H1 (cell line): ENCODE results near the gene PIK3R6. TPM values are rescaled to one million over a fixed set of nuclear protein-coding genes. Genes with fewer than 3 reads are reported as not detected.

Source experiments
- CTCF ChIA-PET: fragments of 300-600 bp; sonication (Branson Sonifier 250); formaldehyde crosslinking; loops from one replicate; lab custom pipeline; 2021; ENCODE audit not compliant: partially characterized antibody; lab: Charles Lee
- POLR2A ChIA-PET: fragments of 300-600 bp; sonication (Branson Sonifier 250); formaldehyde crosslinking; loops from one replicate; lab custom pipeline; 2021; ENCODE audit warnings: inconsistent platforms; ENCODE audit not compliant: partially characterized antibody; lab: Charles Lee
- DNase-seq, 2 experiments: peaks; one replicate each; pipeline versions ENCODE4 v3.0.0 to v3.0.0-alpha.2; 2010 to 2022; ENCODE audit warnings: low spot score in 2 of 2, low read depth in 1 of 2, mixed read lengths in 1 of 2
- FAIRE-seq: peaks from 2 replicates; lab custom pipeline; 2011; peaks lifted over from hg19 to GRCh38; lab: Jason Lieb, UNC
- H2AFZ ChIP-seq: 2 replicates; pipeline ENCODE4 v1.8.1; 2012; ENCODE audit warnings: low read length, inconsistent platforms
- H2AK5ac ChIP-seq: 2 replicates; pipeline ENCODE4 v1.6.1; 2013; ENCODE audit warnings: low read depth, low read length
- H2BK120ac ChIP-seq: replicated peaks from 2 replicates; pipeline ENCODE3; 2013; ENCODE audit warnings: low read depth, low read length, inconsistent platforms
- H2BK12ac ChIP-seq: 2 replicates; pipeline ENCODE4 v1.6.1; 2013; ENCODE audit warnings: low read depth, low read length
- H2BK15ac ChIP-seq: 2 replicates; pipeline ENCODE4 v1.6.1; 2013; ENCODE audit warnings: low read length
- H2BK20ac ChIP-seq: 2 replicates; pipeline ENCODE4 v1.6.1; 2013; ENCODE audit warnings: low read length
- H2BK5ac ChIP-seq: 2 replicates; pipeline ENCODE4 v1.6.1; 2013; ENCODE audit warnings: low read depth, low read length
- H3K14ac ChIP-seq: 2 replicates; pipeline ENCODE4 v1.6.1; 2013; ENCODE audit warnings: inconsistent platforms; ENCODE audit not compliant: insufficient read length
- H3K18ac ChIP-seq: 2 replicates; pipeline ENCODE4 v1.6.1; 2013; ENCODE audit warnings: low read length; ENCODE audit errors: extremely low read depth
- H3K23ac ChIP-seq: 2 replicates; pipeline ENCODE4 v1.6.1; 2013; ENCODE audit warnings: inconsistent platforms; ENCODE audit not compliant: insufficient read length
- H3K23me2 ChIP-seq: 2 replicates; pipeline ENCODE4 v1.6.1; 2013; ENCODE audit warnings: low read depth, low read length
- H3K27ac ChIP-seq: 2 replicates; pipeline ENCODE4 v1.6.1; 2011; ENCODE audit warnings: low read depth, low read length, inconsistent platforms
- H3K27me3 ChIP-seq, 4 experiments: replicated peaks in 1 of 4; 1 replicate in 1 of 4; 2 replicates in 3 of 4; pipeline versions ENCODE4 v1.6.1 to v1.8.1; 2011 to 2013; ENCODE audit warnings: low read length in 3 of 4, mild to moderate bottlenecking in 3 of 4, inconsistent platforms in 2 of 4, mixed read lengths in 2 of 4, moderate library complexity in 1 of 4; ENCODE audit not compliant: control insufficient read depth in 3 of 4, insufficient read depth in 3 of 4; ENCODE audit errors: extremely low read depth in 1 of 4
- H3K36me3 ChIP-seq, 4 experiments: 2 replicates each; pipeline versions ENCODE4 v1.6.1 to v1.8.1; 2011 to 2013; ENCODE audit warnings: mild to moderate bottlenecking in 4 of 4, low read length in 3 of 4, moderate library complexity in 2 of 4, control low read depth in 1 of 4, inconsistent platforms in 1 of 4; ENCODE audit not compliant: insufficient read depth in 4 of 4, control insufficient read depth in 2 of 4
- H3K4ac ChIP-seq: replicated peaks from 2 replicates; pipeline ENCODE3; 2013; ENCODE audit warnings: low read length, low read depth, mixed read lengths, inconsistent platforms; ENCODE audit not compliant: insufficient read length
- H3K4me1 ChIP-seq, 4 experiments: replicated peaks in 1 of 4; 1 replicate in 1 of 4; 2 replicates in 3 of 4; pipeline versions ENCODE4 v1.6.1 to v1.8.1; 2011 to 2013; ENCODE audit warnings: low read length in 3 of 4, inconsistent platforms in 2 of 4, mixed read lengths in 1 of 4; ENCODE audit not compliant: insufficient read depth in 4 of 4, control insufficient read depth in 3 of 4
- H3K4me2 ChIP-seq, 2 experiments: 2 replicates each; pipeline versions ENCODE4 v1.6.1 to v1.8.1; 2011 to 2013; ENCODE audit warnings: low read depth in 2 of 2, low read length in 2 of 2, control low read depth in 1 of 2, inconsistent platforms in 1 of 2, mild to moderate bottlenecking in 1 of 2; ENCODE audit not compliant: insufficient read depth in 1 of 2
- H3K4me3 ChIP-seq, 4 experiments: fragments of 200-600, 300-600 bp in 1 of 4; sonication (generic), shearing (Covaris generic), sonication (Bioruptor Twin) in 1 of 4; 2 replicates each; pipeline versions ENCODE4 v1.5.1 to v1.8.1; 2011 to 2016; ENCODE audit warnings: low read length in 4 of 4, low read depth in 3 of 4, control low read depth in 2 of 4, inconsistent platforms in 2 of 4, mild to moderate bottlenecking in 2 of 4, mixed read lengths in 1 of 4, moderate library complexity in 1 of 4; ENCODE audit not compliant: insufficient read depth in 2 of 4; ENCODE audit errors: extremely low read depth in 1 of 4
- H3K56ac ChIP-seq: replicated peaks from 2 replicates; pipeline ENCODE3; 2013; ENCODE audit warnings: low read depth, mild to moderate bottlenecking, mixed read lengths, low read length, inconsistent platforms; ENCODE audit not compliant: insufficient read length
- H3K79me1 ChIP-seq: 2 replicates; pipeline ENCODE4 v1.6.1; 2013; ENCODE audit warnings: low read depth, low read length, control low read depth
- H3K79me2 ChIP-seq, 2 experiments: 2 replicates each; pipeline versions ENCODE4 v1.6.1 to v1.8.1; 2012 to 2013; ENCODE audit warnings: low read length in 2 of 2, mild to moderate bottlenecking in 2 of 2, inconsistent platforms in 1 of 2; ENCODE audit not compliant: insufficient read depth in 2 of 2, control insufficient read depth in 1 of 2
- H3K9ac ChIP-seq, 4 experiments: replicated peaks in 1 of 4; 1 replicate in 1 of 4; 2 replicates in 3 of 4; pipeline versions ENCODE4 v1.6.1 to v1.8.1; 2011 to 2013; ENCODE audit warnings: low read depth in 3 of 4, low read length in 3 of 4, control low read depth in 2 of 4, mild to moderate bottlenecking in 2 of 4, moderate library complexity in 2 of 4, inconsistent platforms in 1 of 4; ENCODE audit errors: extremely low read depth in 1 of 4
- H3K9me3 ChIP-seq, 2 experiments: 2 replicates each; pipeline versions ENCODE4 v1.6.1 to v1.8.1; 2012 to 2013; ENCODE audit warnings: mild to moderate bottlenecking in 2 of 2, moderate library complexity in 2 of 2, control low read depth in 1 of 2, inconsistent platforms in 1 of 2, low read depth in 1 of 2, low read length in 1 of 2, mixed read lengths in 1 of 2; ENCODE audit not compliant: insufficient read depth in 2 of 2
- H4K20me1 ChIP-seq, 2 experiments: replicated peaks in 1 of 2; 2 replicates each; pipeline versions ENCODE3 to v1.8.1; 2011 to 2013; ENCODE audit warnings: inconsistent platforms in 2 of 2, low read length in 2 of 2, mild to moderate bottlenecking in 1 of 2; ENCODE audit not compliant: insufficient read depth in 2 of 2, control insufficient read depth in 1 of 2
- H4K5ac ChIP-seq: 2 replicates; pipeline ENCODE4 v1.6.1; 2013; ENCODE audit warnings: low read length, low read depth, mixed read lengths, inconsistent platforms; ENCODE audit not compliant: insufficient read length
- H4K8ac ChIP-seq: 2 replicates; pipeline ENCODE4 v1.8.0; 2013; ENCODE audit warnings: mild to moderate bottlenecking, moderate library complexity, low read length, inconsistent platforms; ENCODE audit not compliant: insufficient read depth; ENCODE audit errors: extremely low read depth
- H4K91ac ChIP-seq: replicated peaks from 2 replicates; pipeline ENCODE3; 2013; ENCODE audit warnings: low read length, mixed read lengths, inconsistent platforms; ENCODE audit not compliant: insufficient read length
- ASH2L ChIP-seq: fragments of 200-600, 300-600 bp; sonication (generic); IDR thresholded peaks from one replicate; pipeline ENCODE4 v1.7.1; 2017; ENCODE audit warnings: low read length
- ATF2 ChIP-seq: IDR thresholded peaks from 2 replicates; pipeline ENCODE4 v1.6.1; 2012; ENCODE audit warnings: low read length, inconsistent platforms
- BRCA1 ChIP-seq: IDR thresholded peaks from 2 replicates; pipeline ENCODE4 v1.6.1; 2012; ENCODE audit warnings: low read depth, low read length, improper control_type of control experiment
- CHD2 ChIP-seq: IDR thresholded peaks from 2 replicates; pipeline ENCODE4 v1.6.1; 2012; ENCODE audit warnings: low read length, improper control_type of control experiment
- CREB1 ChIP-seq: IDR thresholded peaks from 2 replicates; pipeline ENCODE4 v1.6.1; 2012; ENCODE audit warnings: inconsistent platforms
- KDM4A ChIP-seq: IDR thresholded peaks from one replicate; pipeline ENCODE4 v1.7.1; 2012; ENCODE audit warnings: low read depth, mild to moderate bottlenecking, moderate library complexity, low read length, inconsistent platforms; ENCODE audit not compliant: severe bottlenecking
- MAFK ChIP-seq: IDR thresholded peaks from 2 replicates; pipeline ENCODE4 v1.6.1; 2012; ENCODE audit warnings: low read depth, mild to moderate bottlenecking, improper control_type of control experiment, low read length
- RNF2 ChIP-seq: fragments of 200-900, 300-1000 bp; sonication (generic); IDR thresholded peaks from 2 replicates; pipeline ENCODE4 v1.7.1; 2016; ENCODE audit warnings: borderline replicate concordance, low read depth, mild to moderate bottlenecking, antibody characterized with exemption, low read length; ENCODE audit not compliant: poor library complexity, severe bottlenecking; ENCODE audit errors: missing control alignments
- TBP ChIP-seq: IDR thresholded peaks from 2 replicates; pipeline ENCODE4 v1.6.1; 2011; ENCODE audit warnings: low read depth, low read length, improper control_type of control experiment
- WGBS, 2 experiments: shearing (Covaris generic) in 1 of 2; methylation state at CpG; one replicate each; pipeline versions ENCODE4 v1.1.6 to v1.1.7; 2013 to 2015; ENCODE audit warnings: low lambda C conversion rate in 2 of 2, mixed read lengths in 2 of 2, inconsistent platforms in 1 of 2, low coverage in 1 of 2, missing lambda C conversion rate in 1 of 2; ENCODE audit not compliant: insufficient replicate concordance in 2 of 2, insufficient coverage in 1 of 2, insufficient read length in 1 of 2; ENCODE audit errors: extremely low coverage in 1 of 2, missing lambda C conversion rate in 1 of 2; 5-methylcytosine and 5-hydroxymethylcytosine counted together
- polyA plus RNA-seq, 7 experiments: library from polyadenylated mRNA; depleted of rRNA in 3 of 7; stranded (reverse) in 5 of 7; unstranded in 2 of 7; fragments of >200 nt in 5 of 7; fragments of 200-250 nt in 2 of 7; gene quantifications; 1 replicate in 5 of 7; 2 replicates in 1 of 7; 4 replicates in 1 of 7; pipeline versions ENCODE4 v1.2.1 to v1.2.3, GENCODE V29; 2011 to 2013; ENCODE audit warnings: missing spikeins in 2 of 7, mixed read lengths in 2 of 7
- total RNA-seq: library from RNA; stranded (reverse); fragmentation: NEBNext Ultra II Directional; extraction: Animal tissue kit (Norgen Biotek cat#: 25700); gene quantifications from 2 replicates; pipeline ENCODE4 v1.2.1, GENCODE V29; 2021
- TF ChIP-seq, protein P1 (sequence below): IDR thresholded peaks from 2 replicates; pipeline ENCODE4 v1.6.1; 2012; ENCODE audit warnings: inconsistent platforms

Gene PIK3R6
- total and polyA plus RNA-seq, 2 of the 8 experiments (the other 6 are each of a cell fraction or from before 2014, with no cell fraction given) = 0.24 to 1.2 TPM

- no peak overlapping the region for H2BK5ac ChIP-seq
- H2BK20ac ChIP-seq = no peak overlapping the region
- H2AK5ac ChIP-seq = no peak overlapping the region
- H4K5ac ChIP-seq = no peak overlapping the region
- peak in 1 of 2 experiments; percentile 28 for DNase-seq
- H3K14ac ChIP-seq = no peak overlapping the region
- no peaks in the 10 kb centered on the region; a peak in 1 of 7 replicates for H3K27me3 ChIP-seq
- FAIRE-seq = no peak
- no peaks in the 10 kb centered on the region for H3K79me1 ChIP-seq
- WGBS, 2 experiments = 82% methylated on average over 3 of the region's 3 CpGs; no CpG with 5 or more reads in 1 of the 2 experiments
- no peak overlapping the region for H3K56ac ChIP-seq
- no peak overlapping the region for H2BK12ac ChIP-seq
- no peaks in the 10 kb centered on the region for H3K9me3 ChIP-seq
- H3K23ac ChIP-seq = no peak overlapping the region
- no peak overlapping the region for H4K91ac ChIP-seq
- no peak overlapping the region for H3K27ac ChIP-seq
- no peak overlapping the region for H2AFZ ChIP-seq
- H3K4me2 ChIP-seq = no peak overlapping the region
- no peaks in the 10 kb centered on the region for H4K20me1 ChIP-seq
- no peak overlapping the region for H2BK120ac ChIP-seq
- H2BK15ac ChIP-seq = no peak overlapping the region
- no peaks in the 10 kb centered on the region for H3K23me2 ChIP-seq
- no peaks in the 10 kb centered on the region for H3K36me3 ChIP-seq
- H3K4ac ChIP-seq = no peak overlapping the region
- no peak overlapping the region for H3K9ac ChIP-seq
- ChIA-PET POLR2A (no interaction called here), CTCF (interaction anchor here (0.6 to 8.2 kb wide), 9 partner anchors 14 to 419 kb away, joined by 3 to 107 read pairs (median 5); no protein-coding TSS in a partner anchor)
- peaks cover 0 to 9% (median 4%) of the 10 kb centered on the region in 4 experiments; a peak in 2 of 7 replicates for H3K4me1 ChIP-seq
- no peak overlapping the region for H3K4me3 ChIP-seq
- H3K79me2 ChIP-seq = no peaks in the 10 kb centered on the region
- no peak overlapping the region for H3K18ac ChIP-seq
- no peak overlapping the region for H4K8ac ChIP-seq
- TF ChIP-seq BRCA1 (no peak), MAFK (no peak), CHD2 (no peak), TBP (no peak), ASH2L (no peak), ATF2 (no peak), CREB1 (no peak), RNF2 (no peak), KDM4A (no peak)
- TF ChIP-seq, protein P1, sequence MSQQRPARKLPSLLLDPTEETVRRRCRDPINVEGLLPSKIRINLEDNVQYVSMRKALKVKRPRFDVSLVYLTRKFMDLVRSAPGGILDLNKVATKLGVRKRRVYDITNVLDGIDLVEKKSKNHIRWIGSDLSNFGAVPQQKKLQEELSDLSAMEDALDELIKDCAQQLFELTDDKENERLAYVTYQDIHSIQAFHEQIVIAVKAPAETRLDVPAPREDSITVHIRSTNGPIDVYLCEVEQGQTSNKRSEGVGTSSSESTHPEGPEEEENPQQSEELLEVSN = no peak
These were observed 61.1 kb downstream of the PIK3R6 start for GRCh38 chr17:8806253-8806925.
